GM23338 (cell line): ENCODE measurements around the gene TRIM14. TPM values are rescaled to one million over a fixed set of nuclear protein-coding genes. Genes with fewer than 3 reads are reported as not detected.

Source experiments
- ATAC-seq: fragments of 200-7000 bp; cut with Tn5 transposase; 3 replicates; pipeline ENCODE4 v1.9.1; 2020
- DNase-seq: peaks from one replicate; pipeline ENCODE4 v3.0.0-alpha.2; 2015; ENCODE audit warnings: low spot score
- H2AFZ ChIP-seq: fragments of 200-600 bp; sonication (generic); 2 replicates; pipeline ENCODE4 v1.8.0; 2016; ENCODE audit warnings: antibody characterized with exemption, mild to moderate bottlenecking, moderate library complexity
- H3F3A ChIP-seq: fragments of 200-600 bp; sonication (generic); replicated peaks from 2 replicates; pipeline ENCODE4 v1.8.0; 2017; ENCODE audit warnings: antibody characterized with exemption, mixed run types, low read depth
- H3K27ac ChIP-seq: fragments of 200-600 bp; sonication (generic); 2 replicates; pipeline ENCODE4 v1.6.1; 2016; ENCODE audit warnings: low read depth
- H3K27me3 ChIP-seq: fragments of 200-600 bp; sonication (generic); 2 replicates; pipeline ENCODE4 v1.8.0; 2016; ENCODE audit warnings: mild to moderate bottlenecking, mixed run types, moderate library complexity; ENCODE audit not compliant: insufficient read depth
- H3K36me3 ChIP-seq: fragments of 200-600 bp; sonication (generic); 2 replicates; pipeline ENCODE4 v1.8.0; 2016; ENCODE audit warnings: mild to moderate bottlenecking; ENCODE audit not compliant: insufficient read depth
- H3K4me1 ChIP-seq: fragments of 200-600 bp; sonication (generic); 2 replicates; pipeline ENCODE4 v1.8.0; 2016; ENCODE audit warnings: mild to moderate bottlenecking, moderate library complexity; ENCODE audit not compliant: insufficient read depth
- H3K4me2 ChIP-seq: fragments of 200-600 bp; sonication (generic); 2 replicates; pipeline ENCODE4 v1.7.1; 2017; ENCODE audit warnings: mixed run types
- H3K4me3 ChIP-seq: fragments of 200-600 bp; sonication (generic); 2 replicates; pipeline ENCODE4 v1.6.1; 2016; ENCODE audit warnings: mixed run types
- H3K79me2 ChIP-seq: fragments of 200-600 bp; sonication (generic); replicated peaks from 2 replicates; pipeline ENCODE4 v1.8.0; 2017; ENCODE audit warnings: mild to moderate bottlenecking; ENCODE audit not compliant: insufficient read depth
- H3K9me2 ChIP-seq: fragments of 200-600 bp; sonication (generic); 2 replicates; pipeline ENCODE4 v1.8.0; 2017; ENCODE audit not compliant: insufficient read depth
- H4K20me1 ChIP-seq: fragments of 200-600 bp; sonication (generic); replicated peaks from 2 replicates; pipeline ENCODE4 v1.8.0; 2017; ENCODE audit warnings: mild to moderate bottlenecking; ENCODE audit not compliant: insufficient read depth
- H3K27ac Mint-ChIP-seq: 2 replicates; pipeline ENCODE4 v1.8.0; 2020; ENCODE audit warnings: inconsistent platforms, mild to moderate bottlenecking, moderate library complexity, mixed read lengths
- H3K27me3 Mint-ChIP-seq: 3 replicates; pipeline ENCODE4 v1.8.0; 2022; ENCODE audit warnings: low read depth, mild to moderate bottlenecking, moderate library complexity, mixed read lengths, inconsistent platforms; ENCODE audit not compliant: insufficient read depth, poor library complexity
- H3K36me3 Mint-ChIP-seq: 3 replicates; pipeline ENCODE4 v1.8.0; 2021; ENCODE audit warnings: low read depth, mild to moderate bottlenecking, inconsistent platforms, moderate library complexity, mixed read lengths
- H3K4me1 Mint-ChIP-seq: 3 replicates; pipeline ENCODE4 v1.8.0; 2020; ENCODE audit warnings: mild to moderate bottlenecking, inconsistent platforms, mixed read lengths
- H3K4me3 Mint-ChIP-seq: 3 replicates; pipeline ENCODE4 v1.8.0; 2021; ENCODE audit warnings: moderate library complexity, mild to moderate bottlenecking, inconsistent platforms, mixed read lengths
- H3K9me3 Mint-ChIP-seq: 3 replicates; pipeline ENCODE4 v1.8.0; 2020; ENCODE audit warnings: moderate library complexity, mild to moderate bottlenecking, inconsistent platforms, mixed read lengths
- ETS1 ChIP-seq: IDR thresholded peaks from 2 replicates; pipeline ENCODE4 v1.6.1; 2016; ENCODE audit warnings: antibody characterized with exemption
- EZH2 ChIP-seq: fragments of 200-600 bp; sonication (generic); IDR thresholded peaks from one replicate; pipeline ENCODE4 v1.8.0; 2017; ENCODE audit warnings: antibody characterized with exemption, mild to moderate bottlenecking, low read depth; ENCODE audit not compliant: unreplicated experiment
- EZH2phosphoT487 ChIP-seq: fragments of 200-600 bp; sonication (generic); IDR thresholded peaks from one replicate; pipeline ENCODE4 v1.8.1; 2018; ENCODE audit warnings: antibody characterized with exemption; ENCODE audit not compliant: unreplicated experiment
- JUNB ChIP-seq: IDR thresholded peaks from one replicate; pipeline ENCODE4 v1.6.1; 2016; ENCODE audit warnings: antibody characterized with exemption; ENCODE audit not compliant: unreplicated experiment
- NANOG ChIP-seq: IDR thresholded peaks from 2 replicates; pipeline ENCODE4 v1.6.1; 2016; ENCODE audit warnings: antibody characterized with exemption, borderline replicate concordance
- REST ChIP-seq: IDR thresholded peaks from one replicate; pipeline ENCODE4 v1.6.1; 2018; ENCODE audit warnings: antibody characterized with exemption; ENCODE audit not compliant: unreplicated experiment
- ZNF114 ChIP-seq: fragments of 250-450 bp; sonication (Bioruptor Pico); IDR thresholded peaks from 2 replicates; pipeline ENCODE4 v1.5.0; 2020; ENCODE audit warnings: mild to moderate bottlenecking, moderate library complexity
- ZNF462 ChIP-seq: fragments of 250-450 bp; sonication (Bioruptor Pico); IDR thresholded peaks from 2 replicates; pipeline ENCODE4 v1.5.0; 2020; ENCODE audit warnings: mild to moderate bottlenecking, moderate library complexity
- polyA plus RNA-seq: library from polyadenylated mRNA; unstranded; fragments of >200 nt; fragmentation: Nextera tagmentation; extraction: Ambion mirVana; gene quantifications from 2 replicates; pipeline ENCODE4 v1.2.1, GENCODE V29; 2016
- total RNA-seq: library from RNA; depleted of rRNA; stranded (reverse); fragments of >200 nt; shearing (Covaris generic); gene quantifications from 2 replicates; pipeline ENCODE4 v1.2.3, GENCODE V29; 2014

The TRIM14 gene
- total and polyA plus RNA-seq, 2 experiments from 2014 or later: 17.2 to 25.3 TPM

GRCh38 chr9:98148486-98148885 is 29.5 kb upstream of the TRIM14 start:
- Mint-ChIP-seq H3K4me1 (peaks cover 6% of the 10 kb centered on the region; the same call in 2 of the 3 replicates), H3K4me3 (no peak overlapping the region), H3K9me3 (no peaks in the 10 kb centered on the region), H3K27ac (no peak overlapping the region), H3K36me3 (no peaks in the 10 kb centered on the region; the same call in 2 of the 3 replicates), H3K27me3 (peaks cover 5% of the 10 kb centered on the region)
- Histone ChIP-seq H3K9me2 (no peaks in the 10 kb centered on the region), H3K27me3 (no peaks in the 10 kb centered on the region), H3K36me3 (no peaks in the 10 kb centered on the region), H3K4me3 (no peak overlapping the region), H3K4me1 (no peaks in the 10 kb centered on the region), H3F3A (no peaks in the 10 kb centered on the region; the same call in 1 of the 2 replicates), H3K4me2 (no peak overlapping the region), H4K20me1 (0 out of 2 replicates have a peak, but pooled peaks cover 4% of the 10 kb centered on the region), H3K79me2 (no peaks in the 10 kb centered on the region), H3K27ac (no peak overlapping the region), H2AFZ (no peak overlapping the region)
- no peak for ATAC-seq
- no peak for DNase-seq
- no peak for TF ChIP-seq JUNB
- no peak for TF ChIP-seq REST
- TF ChIP-seq ZNF114 (CRISPR knock-in tag): no peak
- no peak for TF ChIP-seq ZNF462
- no peak for TF ChIP-seq EZH2
- TF ChIP-seq NANOG: no peak
- TF ChIP-seq ETS1: no peak
- TF ChIP-seq EZH2phosphoT487: no peak
